GM21825 (cell line): ENCODE results near the gene STRN3.
"Not testable (repeated sequence)": the region's sequence is repeated elsewhere in the genome, so short reads cannot be mapped to it uniquely, and the experiment has no call there.

ENCODE experiments used
- ATAC-seq: cut with Tn5 transposase; IDR thresholded peaks from one replicate; pipeline ENCODE4 v1.9.1; 2021; ENCODE audit warnings: mild to moderate bottlenecking, moderate library complexity; ENCODE audit not compliant: unreplicated experiment

Gene STRN3

GRCh38 chr14:30921788-30922187 is 104.4 kb downstream of the STRN3 start:
- ATAC-seq: no peak

- no peak for ATAC-seq
These were observed 104.9 kb downstream of the STRN3 start for GRCh38 chr14:30921305-30921704.

- no peak for ATAC-seq
These were observed 110.6 kb downstream of the STRN3 start for GRCh38 chr14:30915596-30915995.

- no peak for ATAC-seq
These were observed 111.4 kb downstream of the STRN3 start for GRCh38 chr14:30914812-30915211.

GRCh38 chr14:30908826-30909225 is 117.4 kb downstream of the STRN3 start:
- no peak for ATAC-seq

GRCh38 chr14:30907659-30908057 is 118.5 kb downstream of the STRN3 start:
- no peak for ATAC-seq

- no peak for ATAC-seq
These were observed 119.2 kb downstream of the STRN3 start for GRCh38 chr14:30906752-30907658.

- no peak for ATAC-seq
These were observed 122.7 kb downstream of the STRN3 start for GRCh38 chr14:30903285-30904124.

- not testable (repeated sequence) for ATAC-seq
These were observed 129.1 kb downstream of the STRN3 start for GRCh38 chr14:30897121-30897520.

- no peak for ATAC-seq
These were observed 129.7 kb downstream of the STRN3 start for GRCh38 chr14:30896435-30896834.

GRCh38 chr14:30894923-30895515 is 131.2 kb downstream of the STRN3 start:
- ATAC-seq: no peak

GRCh38 chr14:30893819-30894218 is 132.4 kb downstream of the STRN3 start:
- no peak for ATAC-seq

- no peak for ATAC-seq
These were observed 137.0 kb downstream of the STRN3 start for GRCh38 chr14:30889244-30889594.

- ATAC-seq: no peak
These were observed 137.5 kb downstream of the STRN3 start for GRCh38 chr14:30888480-30889243.

- no peak for ATAC-seq
These were observed 140.1 kb downstream of the STRN3 start for GRCh38 chr14:30885840-30886740.

- ATAC-seq: no peak
These were observed 141.3 kb downstream of the STRN3 start for GRCh38 chr14:30884901-30885300.

GRCh38 chr14:30883508-30884294 is 142.5 kb downstream of the STRN3 start:
- ATAC-seq: no peak

GRCh38 chr14:30882431-30882830 is 143.7 kb downstream of the STRN3 start:
- ATAC-seq: no peak

- ATAC-seq: no peak
These were observed 149.5 kb downstream of the STRN3 start for GRCh38 chr14:30876692-30877091.
